Measurements from ENCODE around the gene GPI. TPM values are rescaled to one million over a fixed set of nuclear protein-coding genes. Genes with fewer than 3 reads are reported as not detected.
"Not testable (repeated sequence)": the region's sequence is repeated elsewhere in the genome, so short reads cannot be mapped to it uniquely, and the experiment has no call there.

GPI gene
- total RNA-seq, 4 donors from 2014 or later, result 99.9 to 336 (median 265) TPM

DNA sequence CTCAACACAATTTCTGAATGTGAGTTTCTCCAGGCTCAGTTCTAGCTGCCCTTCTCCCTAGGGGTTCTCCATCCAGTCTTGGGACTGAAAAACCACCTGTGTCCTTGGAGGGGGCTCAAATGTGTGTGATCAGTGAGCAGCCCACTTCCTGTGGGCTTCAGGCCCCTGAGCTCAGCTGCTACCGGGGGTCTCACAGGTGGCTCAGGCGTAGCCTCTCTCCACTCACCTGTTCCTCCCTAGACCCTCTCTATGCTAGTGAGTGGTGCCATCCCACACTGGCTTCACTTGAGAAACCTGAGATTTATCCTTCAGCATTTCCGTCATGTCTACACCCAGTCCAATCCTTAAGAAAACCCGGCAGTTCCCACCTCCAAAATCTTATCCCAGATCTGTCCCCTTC is 39.8 kb upstream of the GPI start:
- intact Hi-C loops (cut with DNase I), result no loop called here
- 96 to 97% methylated on average over 4 of the region's 4 CpGs for WGBS, 2 donors
- Histone ChIP-seq H3K9me3 (no peaks in the 10 kb centered on the region), H3K36me3 (peaks cover 0 to 93% (median 15%) of the 10 kb centered on the region in 3 donors), H3K27me3 (no peaks in the 10 kb centered on the region), H3K27ac (no peak overlapping the region), H3K4me1 (peaks cover 0 to 5% (median 0%) of the 10 kb centered on the region in 3 donors), H3K4me3 (no peak overlapping the region)
- DNase-seq, result no peak
- TF ChIP-seq, protein P1, sequence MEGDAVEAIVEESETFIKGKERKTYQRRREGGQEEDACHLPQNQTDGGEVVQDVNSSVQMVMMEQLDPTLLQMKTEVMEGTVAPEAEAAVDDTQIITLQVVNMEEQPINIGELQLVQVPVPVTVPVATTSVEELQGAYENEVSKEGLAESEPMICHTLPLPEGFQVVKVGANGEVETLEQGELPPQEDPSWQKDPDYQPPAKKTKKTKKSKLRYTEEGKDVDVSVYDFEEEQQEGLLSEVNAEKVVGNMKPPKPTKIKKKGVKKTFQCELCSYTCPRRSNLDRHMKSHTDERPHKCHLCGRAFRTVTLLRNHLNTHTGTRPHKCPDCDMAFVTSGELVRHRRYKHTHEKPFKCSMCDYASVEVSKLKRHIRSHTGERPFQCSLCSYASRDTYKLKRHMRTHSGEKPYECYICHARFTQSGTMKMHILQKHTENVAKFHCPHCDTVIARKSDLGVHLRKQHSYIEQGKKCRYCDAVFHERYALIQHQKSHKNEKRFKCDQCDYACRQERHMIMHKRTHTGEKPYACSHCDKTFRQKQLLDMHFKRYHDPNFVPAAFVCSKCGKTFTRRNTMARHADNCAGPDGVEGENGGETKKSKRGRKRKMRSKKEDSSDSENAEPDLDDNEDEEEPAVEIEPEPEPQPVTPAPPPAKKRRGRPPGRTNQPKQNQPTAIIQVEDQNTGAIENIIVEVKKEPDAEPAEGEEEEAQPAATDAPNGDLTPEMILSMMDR (IDR thresholded peaks at IDR 0.05), result no peak

DNA sequence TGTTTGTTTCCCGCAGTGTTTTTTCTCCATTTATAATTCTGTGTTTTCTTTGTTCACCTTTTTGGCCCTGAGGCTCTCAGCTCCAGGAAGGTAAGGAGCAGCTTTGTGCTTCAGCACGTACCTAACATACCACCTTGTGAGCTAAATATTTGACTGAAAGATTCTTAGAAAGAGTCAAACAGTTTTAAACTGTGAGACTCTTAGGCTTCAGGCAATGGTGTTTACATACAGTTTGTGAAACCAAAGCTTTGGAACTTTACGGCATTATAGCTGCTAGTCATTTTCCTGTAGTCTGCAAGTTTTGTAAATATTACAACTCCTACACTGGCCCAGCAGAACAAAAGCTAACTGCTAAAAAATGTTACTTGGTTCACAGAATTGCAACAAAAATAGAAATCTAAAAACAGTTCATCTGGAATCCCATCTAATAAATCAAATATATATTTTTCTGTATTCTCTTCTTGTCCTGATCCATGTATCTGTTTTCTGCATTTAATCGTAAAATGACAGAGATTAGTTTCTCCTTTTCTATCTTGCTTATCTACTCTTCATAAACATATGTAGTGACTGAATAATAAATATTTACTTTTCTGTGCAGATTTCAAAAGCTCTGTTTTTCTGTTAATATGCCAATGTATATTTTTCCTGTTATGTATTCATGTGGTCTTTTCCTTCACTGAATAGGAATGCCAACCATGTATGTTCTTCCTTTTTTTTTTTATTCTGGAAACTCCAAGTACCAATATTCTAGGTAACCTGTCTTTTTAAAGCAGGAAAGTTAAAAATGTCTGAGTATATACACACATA is 38.8 kb upstream of the GPI start:
- H3K36me3 ChIP-seq, result peaks cover 0 to 97% (median 18%) of the 10 kb centered on the region in 3 donors
- no peaks in the 10 kb centered on the region for H3K4me1 ChIP-seq
- WGBS, 2 donors, result 67 to 72% methylated on average over 4 of the region's 4 CpGs
- TF ChIP-seq, protein P1 (IDR thresholded peaks at IDR 0.05), result no peak
- TF ChIP-seq POLR2A (IDR thresholded peaks at IDR 0.05), result no peak
- intact Hi-C loops (cut with DNase I), result no loop called here
- H3K27ac ChIP-seq, result no peak overlapping the region
- H3K27me3 ChIP-seq, result no peaks in the 10 kb centered on the region
- DNase-seq, result no peak
- H3K9me3 ChIP-seq, result no peaks in the 10 kb centered on the region
- H3K4me3 ChIP-seq, result no peak overlapping the region

DNA sequence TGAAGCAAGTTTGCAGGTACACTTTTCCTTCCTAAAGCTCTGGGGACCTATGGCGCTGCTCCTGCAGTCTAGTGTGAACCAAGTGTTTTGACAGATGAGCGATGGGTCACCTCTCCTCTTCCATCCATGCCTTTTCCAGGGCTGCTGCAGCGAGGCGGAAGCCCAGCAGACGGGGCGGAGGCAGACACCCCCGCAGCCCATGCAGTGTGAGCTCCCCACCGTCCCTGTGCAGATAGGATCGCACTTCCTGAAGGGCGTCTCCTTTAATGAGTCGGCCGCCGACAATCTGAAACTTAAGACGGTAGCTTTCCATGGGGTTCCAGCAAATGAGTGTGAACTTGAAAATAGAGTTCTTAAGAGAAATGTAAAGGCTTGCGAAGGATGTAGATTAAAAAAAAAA is 37.1 kb upstream of the GPI start:
- 90 to 94% methylated on average over 3 to 4 of the region's 15 CpGs for WGBS, 2 donors
- intact Hi-C loops (cut with DNase I), result no loop called here
- no peak overlapping the region for H3K27ac ChIP-seq
- H3K4me3 ChIP-seq, result no peak overlapping the region
- no peaks in the 10 kb centered on the region for H3K9me3 ChIP-seq
- no peak for DNase-seq
- no peaks in the 10 kb centered on the region for H3K4me1 ChIP-seq
- H3K27me3 ChIP-seq, result no peaks in the 10 kb centered on the region
- TF ChIP-seq, protein P1 (IDR thresholded peaks at IDR 0.05), result no peak
- TF ChIP-seq POLR2A (IDR thresholded peaks at IDR 0.05), result no peak
- H3K36me3 ChIP-seq, result peaks cover 0 to 97% (median 23%) of the 10 kb centered on the region in 3 donors

DNA sequence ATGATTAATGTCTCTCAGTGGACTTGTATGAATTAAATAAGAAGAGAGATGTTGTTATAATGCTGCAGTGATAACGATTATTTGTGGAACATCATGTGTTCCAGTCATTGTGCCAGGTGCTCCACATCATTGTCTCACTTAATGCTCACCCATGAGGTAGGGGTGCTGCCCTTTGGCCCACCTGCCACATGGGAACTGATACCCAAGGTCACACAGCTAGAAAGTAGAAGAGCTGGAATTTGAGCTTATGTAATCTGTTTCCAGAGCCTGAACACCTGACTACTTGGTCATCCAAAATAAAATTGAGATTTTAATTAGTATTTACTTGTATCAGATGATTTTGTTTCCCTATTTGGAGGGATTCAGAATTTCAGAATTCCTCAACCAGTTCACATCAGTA is 36.0 kb upstream of the GPI start:
- intact Hi-C loops (cut with DNase I), result no loop called here
- no peaks in the 10 kb centered on the region for H3K4me1 ChIP-seq
- DNase-seq, result no peak
- no peak overlapping the region for H3K27ac ChIP-seq
- no peaks in the 10 kb centered on the region for H3K27me3 ChIP-seq
- 74 to 76% methylated on average over 1 of the region's 1 CpG for WGBS, 2 donors
- TF ChIP-seq, protein P1 (IDR thresholded peaks at IDR 0.05), result no peak
- TF ChIP-seq POLR2A (IDR thresholded peaks at IDR 0.05), result no peak
- H3K36me3 ChIP-seq, result peaks cover 0 to 98% (median 23%) of the 10 kb centered on the region in 3 donors
- no peak overlapping the region for H3K4me3 ChIP-seq
- H3K9me3 ChIP-seq, result no peaks in the 10 kb centered on the region

DNA sequence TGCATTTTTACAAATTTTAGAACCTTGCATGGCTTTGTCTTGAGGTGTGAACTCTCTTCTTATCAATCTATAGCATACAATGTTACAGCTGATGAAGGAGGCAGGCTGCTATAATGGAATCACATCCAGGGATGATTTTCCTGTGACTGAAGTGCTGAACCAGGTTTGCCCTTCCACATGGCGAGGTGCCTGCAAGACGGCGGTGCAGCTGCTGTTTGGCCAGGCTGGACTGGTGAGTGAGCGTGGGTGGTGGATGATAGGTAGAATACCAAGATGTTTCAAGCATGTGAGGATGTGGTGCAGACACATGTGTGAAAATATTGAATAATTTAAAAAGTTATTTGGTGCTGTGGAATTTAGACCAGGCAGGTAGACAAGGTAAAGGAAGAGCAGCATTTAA is 34.9 kb upstream of the GPI start:
- no peaks in the 10 kb centered on the region for H3K4me1 ChIP-seq
- intact Hi-C loops (cut with DNase I), result no loop called here
- 88 to 89% methylated on average over 4 of the region's 4 CpGs for WGBS, 2 donors
- no peaks in the 10 kb centered on the region for H3K27me3 ChIP-seq
- TF ChIP-seq POLR2A (IDR thresholded peaks at IDR 0.05), result no peak
- TF ChIP-seq, protein P1 (IDR thresholded peaks at IDR 0.05), result no peak
- H3K9me3 ChIP-seq, result no peaks in the 10 kb centered on the region
- no peak for DNase-seq
- peaks cover 0 to 98% (median 30%) of the 10 kb centered on the region in 3 donors for H3K36me3 ChIP-seq
- H3K4me3 ChIP-seq, result no peak overlapping the region
- H3K27ac ChIP-seq, result no peak overlapping the region

DNA sequence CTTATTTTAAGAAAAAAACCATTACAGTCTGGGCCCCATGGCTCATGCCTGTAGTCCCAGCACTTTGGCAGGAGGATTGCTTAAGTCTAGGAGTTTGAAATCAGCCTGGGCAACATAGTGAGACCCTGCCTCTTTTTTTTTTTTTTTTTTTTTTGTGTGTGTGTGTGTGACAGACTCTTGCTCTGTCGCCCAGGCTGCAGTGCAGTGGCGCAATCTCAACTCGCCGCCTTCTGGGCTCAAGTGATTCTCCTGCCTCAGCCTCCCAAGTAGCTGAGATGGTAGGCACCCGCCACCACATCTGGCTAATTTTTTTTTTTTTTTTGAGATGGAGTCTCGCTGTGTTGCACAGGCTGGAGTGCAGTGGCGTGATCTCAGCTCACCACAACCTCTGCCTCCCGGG is 34.4 kb upstream of the GPI start:
- DNase-seq; intact Hi-C loops (cut with DNase I); H3K4me3 ChIP-seq; H3K9me3 ChIP-seq; H3K4me1 ChIP-seq; H3K27me3 ChIP-seq; H3K27ac ChIP-seq: not testable (repeated sequence)
- 97 to 100% methylated on average over 7 to 8 of the region's 8 CpGs for WGBS, 2 donors
- H3K36me3 ChIP-seq, result peaks cover 0 to 98% (median 30%) of the 10 kb centered on the region in 3 donors

DNA sequence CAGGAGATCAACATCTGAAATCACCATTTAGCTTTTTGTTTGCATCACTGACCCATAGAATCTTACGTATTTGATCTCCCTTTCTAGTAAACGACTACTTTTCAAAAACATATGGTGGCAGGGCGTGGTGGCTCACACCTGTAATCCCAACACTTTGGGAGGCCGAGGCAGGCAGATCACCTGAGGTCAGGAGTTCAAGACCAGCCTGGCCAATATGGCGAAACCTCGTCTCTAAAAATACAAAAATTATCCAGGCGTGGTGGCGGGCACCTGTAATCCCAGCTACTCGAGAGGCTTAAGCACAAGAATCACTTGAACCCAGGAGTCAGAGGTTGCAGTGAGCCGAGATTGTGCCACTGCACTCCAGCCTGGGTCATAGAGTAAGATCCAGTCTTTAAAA is 33.4 kb upstream of the GPI start:
- H3K27me3 ChIP-seq; DNase-seq; intact Hi-C loops (cut with DNase I); H3K4me3 ChIP-seq; H3K4me1 ChIP-seq; H3K9me3 ChIP-seq: not testable (repeated sequence)
- peak overlapping the region in 2 of 4 donors; percentile 53 to 54 for H3K27ac ChIP-seq
- 82 to 93% methylated on average over 8 to 9 of the region's 10 CpGs for WGBS, 2 donors
- H3K36me3 ChIP-seq, result peaks cover 0 to 94% (median 30%) of the 10 kb centered on the region in 3 donors

Data from esophagus squamous epithelium (tissue), 5 donors.